ENCODE results near the gene SGSM2.

SGSM2 gene

GRCh38 chr17:2393954-2394749, 56.9 kb downstream of the SGSM2 start:
- DNase-seq (ENCODE audit: low read depth), result no peak
- H3K4me3 ChIP-seq (ENCODE audit: control insufficient read depth, low read depth, low read length), result peak overlapping the region; percentile 31
- TF ChIP-seq, protein P1, sequence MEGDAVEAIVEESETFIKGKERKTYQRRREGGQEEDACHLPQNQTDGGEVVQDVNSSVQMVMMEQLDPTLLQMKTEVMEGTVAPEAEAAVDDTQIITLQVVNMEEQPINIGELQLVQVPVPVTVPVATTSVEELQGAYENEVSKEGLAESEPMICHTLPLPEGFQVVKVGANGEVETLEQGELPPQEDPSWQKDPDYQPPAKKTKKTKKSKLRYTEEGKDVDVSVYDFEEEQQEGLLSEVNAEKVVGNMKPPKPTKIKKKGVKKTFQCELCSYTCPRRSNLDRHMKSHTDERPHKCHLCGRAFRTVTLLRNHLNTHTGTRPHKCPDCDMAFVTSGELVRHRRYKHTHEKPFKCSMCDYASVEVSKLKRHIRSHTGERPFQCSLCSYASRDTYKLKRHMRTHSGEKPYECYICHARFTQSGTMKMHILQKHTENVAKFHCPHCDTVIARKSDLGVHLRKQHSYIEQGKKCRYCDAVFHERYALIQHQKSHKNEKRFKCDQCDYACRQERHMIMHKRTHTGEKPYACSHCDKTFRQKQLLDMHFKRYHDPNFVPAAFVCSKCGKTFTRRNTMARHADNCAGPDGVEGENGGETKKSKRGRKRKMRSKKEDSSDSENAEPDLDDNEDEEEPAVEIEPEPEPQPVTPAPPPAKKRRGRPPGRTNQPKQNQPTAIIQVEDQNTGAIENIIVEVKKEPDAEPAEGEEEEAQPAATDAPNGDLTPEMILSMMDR (conservative IDR thresholded peaks at IDR 0.05; ENCODE audit: control insufficient read depth, insufficient read depth, low read depth, low read length), result no peak

DNA sequence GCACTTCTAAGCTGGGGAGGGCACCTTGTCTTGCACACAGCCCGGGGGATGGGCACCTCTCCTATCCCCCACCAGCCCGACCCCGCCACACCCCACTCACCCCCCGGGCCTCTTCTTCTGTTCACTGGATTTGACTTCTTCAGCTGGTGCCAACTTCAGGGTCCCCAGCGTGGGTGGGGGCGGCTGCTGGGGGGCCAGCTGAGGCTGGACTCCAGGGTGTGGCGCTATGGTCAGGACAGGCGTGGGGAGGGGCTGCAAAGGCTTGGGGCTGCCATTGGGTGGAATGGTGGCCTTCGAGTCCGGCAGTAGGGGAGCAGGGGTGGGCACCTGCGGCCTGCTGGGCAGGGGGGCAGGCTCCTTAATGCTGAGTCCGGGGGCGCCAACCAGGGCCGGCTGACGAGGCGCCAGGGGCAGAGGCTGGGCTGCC, 57.5 kb downstream of the SGSM2 start:
- no peak overlapping the region for H3K4me3 ChIP-seq (ENCODE audit: control insufficient read depth, low read depth, low read length)
- DNase-seq (ENCODE audit: low read depth), result no peak
- TF ChIP-seq, protein P1 (conservative IDR thresholded peaks at IDR 0.05; ENCODE audit: control insufficient read depth, insufficient read depth, low read depth, low read length), result no peak

GRCh38 chr17:2395258-2396181, 58.2 kb downstream of the SGSM2 start:
- H3K4me3 ChIP-seq (ENCODE audit: control insufficient read depth, low read depth, low read length), result peak overlapping the region; percentile 34
- peak; percentile 58 for DNase-seq (ENCODE audit: low read depth)
- TF ChIP-seq, protein P1 (conservative IDR thresholded peaks at IDR 0.05; ENCODE audit: control insufficient read depth, insufficient read depth, low read depth, low read length), result peak; percentile 19

GRCh38 chr17:2396192-2396567, 58.9 kb downstream of the SGSM2 start:
- TF ChIP-seq, protein P1 (conservative IDR thresholded peaks at IDR 0.05; ENCODE audit: control insufficient read depth, insufficient read depth, low read depth, low read length), result no peak
- DNase-seq (ENCODE audit: low read depth), result no peak
- H3K4me3 ChIP-seq (ENCODE audit: control insufficient read depth, low read depth, low read length), result peak overlapping the region; percentile 34

GRCh38 chr17:2396568-2397246, 59.4 kb downstream of the SGSM2 start:
- peak; percentile 98 for DNase-seq (ENCODE audit: low read depth)
- peak overlapping the region; percentile 34 for H3K4me3 ChIP-seq (ENCODE audit: control insufficient read depth, low read depth, low read length)
- TF ChIP-seq, protein P1 (conservative IDR thresholded peaks at IDR 0.05; ENCODE audit: control insufficient read depth, insufficient read depth, low read depth, low read length), result no peak
